Heart left ventricle (tissue), 16 donors: ENCODE data around the gene PDGFC. TPM values are rescaled to one million over a fixed set of nuclear protein-coding genes. Genes with fewer than 3 reads are reported as not detected.

Experiments
- ATAC-seq, 4 donors: fragments of 200-7000 bp; cut with Tn5 transposase; one replicate each; pipeline ENCODE4 v1.9.1; 2020 to 2022; ENCODE audit warnings: moderate library complexity in 4 of 4, mild to moderate bottlenecking in 3 of 4, moderate number of reproducible peaks in 1 of 4
- DNase-seq, 5 donors: peaks; one replicate each; pipeline ENCODE4 v3.0.0-alpha.2; 2020
- H3K27ac ChIP-seq, 12 donors: fragments of 200-600 bp; sonication (generic) in 4 of 12; one replicate each; pipeline versions ENCODE4 v1.5.0 to v1.8.0; 2016 to 2022; ENCODE audit warnings: mild to moderate bottlenecking in 2 of 12
- H3K27me3 ChIP-seq, 9 donors: fragments of 200-600 bp; sonication (generic) in 2 of 9; one replicate each; pipeline versions ENCODE4 v1.5.1 to v1.8.0; 2016 to 2022; ENCODE audit warnings: mild to moderate bottlenecking in 3 of 9
- H3K36me3 ChIP-seq, 9 donors: fragments of 200-600 bp; sonication (generic) in 2 of 9; one replicate each; pipeline versions ENCODE4 v1.5.0 to v1.8.0; 2018 to 2022; ENCODE audit warnings: mild to moderate bottlenecking in 2 of 9
- H3K4me1 ChIP-seq, 12 donors: fragments of 200-600 bp; sonication (generic) in 4 of 12; one replicate each; pipeline versions ENCODE4 v1.5.0 to v1.8.0; 2016 to 2022; ENCODE audit warnings: mild to moderate bottlenecking in 3 of 12
- H3K4me3 ChIP-seq, 12 donors: fragments of 200-600 bp; sonication (generic) in 4 of 12; one replicate each; pipeline versions ENCODE4 v1.5.0 to v1.8.0; 2017 to 2022; ENCODE audit warnings: mild to moderate bottlenecking in 9 of 12, moderate library complexity in 4 of 12
- H3K9me3 ChIP-seq, 12 donors: fragments of 200-600 bp; sonication (generic) in 4 of 12; one replicate each; pipeline versions ENCODE4 v1.5.0 to v1.8.0; 2016 to 2022; ENCODE audit warnings: mild to moderate bottlenecking in 1 of 12
- POLR2A ChIP-seq, 2 donors: fragments of 450-650 bp; IDR thresholded peaks; one replicate each; pipeline ENCODE4 v1.6.1; 2017; ENCODE audit warnings: antibody characterized with exemption in 2 of 2, mild to moderate bottlenecking in 2 of 2, moderate library complexity in 2 of 2
- WGBS, 4 donors: extraction: QIAGEN DNeasy Blood & Tissue Kit in 2 of 4; methylation state at CpG; one replicate each; pipeline versions ENCODE4 v1.1.5 to v1.1.7; 2013 to 2018; 5-methylcytosine and 5-hydroxymethylcytosine counted together
- intact Hi-C, 10 donors: fragments of 100-400 bp; cut with DNase I; formaldehyde crosslinking; loops; one replicate each; pipeline versions ENCODE4 v1.11.1 to v1.14.2; 2022
- polyA plus RNA-seq, 2 donors: library from polyadenylated mRNA; stranded (reverse); fragments of 200-250 nt; gene quantifications; one replicate each; pipeline ENCODE4 v1.2.3, GENCODE V29; 2013
- total RNA-seq, 9 donors: library from RNA; depleted of rRNA in 2 of 9; stranded (reverse); fragments of >200 nt in 2 of 9; fragmentation: NEBNext Ultra II Directional in 3 of 9; extraction: Animal tissue kit (Norgen Biotek cat#: 25700) in 3 of 9; gene quantifications; one replicate each; pipeline versions ENCODE4 v1.1.0 to v1.2.4, GENCODE V29; 2016 to 2023
- TF ChIP-seq, protein P1 (sequence below), 12 donors: fragments of 200-600 bp; sonication (generic) in 4 of 12; IDR thresholded peaks; one replicate each; pipeline versions ENCODE4 v1.5.0 to v1.8.0; 2018 to 2022; ENCODE audit warnings: antibody characterized with exemption in 12 of 12, mild to moderate bottlenecking in 5 of 12
- donor health status: ischemic (EF 13 %, LVEDD 7.1; RV severe dilation, severe dysfunction).
- donor health status: healthy with polysubstance abuse.
- donor health status: DM: no; HTN: yes; CAD: no.
- donor health status: DM: no; HTN: no; CAD: no.
- donor health status: ischemic (EF 25% LVEDD 6.9; RV normal size, moderate dysfunction).
- donor health status: ischemic (EF 25% LVEDD 5.7; RV mildly dilated, moderate dysfunction).
- donor health status: healthy.
- donor health status: DM: yes; HTN: yes; CAD: no.
- donor health status: ischemic (EF 35%, LVEDD 5.7; RV mildly dilated, moderate dysfunction).
- donor health status: nonischemic (EF 11% LVEDD 7.7; RV severe dilation, severe dysfunction).
- donor health status: DM: yes; HTN: yes; CAD: no.
- donor health status: PGD.
- donor health status: ischemic (EF 29% LVEDD 5.4; RV normal size, mild dysfunction).
- donor health status: nonischemic (EF 23%, LVEDD 6.1; RV moderate dilation, normal function).

PDGFC gene
- total and polyA plus RNA-seq, 11 donors = 2.5 to 29.6 (median 12.2) TPM

DNA sequence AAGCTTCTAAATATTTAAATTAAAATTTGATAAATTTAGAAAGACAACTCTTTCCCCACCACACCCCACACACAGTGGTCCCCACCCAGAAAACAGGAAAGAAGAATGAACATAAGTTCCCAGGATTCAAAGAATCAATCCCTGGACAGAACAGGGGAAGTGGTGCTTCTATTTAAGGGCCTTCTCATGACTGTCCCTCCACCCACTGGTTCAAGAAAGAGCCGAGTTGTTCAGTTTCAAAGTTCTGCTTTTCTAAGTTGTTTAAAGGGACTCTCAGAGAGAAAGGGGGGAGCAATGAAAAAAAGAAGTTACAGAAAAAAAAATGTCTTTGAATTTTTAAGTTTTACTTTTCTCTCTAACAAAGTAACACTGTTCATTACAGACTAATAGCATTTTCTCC is 195.8 kb downstream of the PDGFC start:
- DNase-seq (peak in 1 of 5 donors; percentile 15), ATAC-seq (peak; percentile 32 to 75 (median 50))
- H3K4me3 ChIP-seq = no peak overlapping the region
- no peaks in the 10 kb centered on the region for H3K36me3 ChIP-seq
- H3K27ac ChIP-seq = peak overlapping the region in 1 of 12 donors; percentile 43
- 24 to 46% (median 38%) methylated on average over 1 of the region's 1 CpG for WGBS, 4 donors
- TF ChIP-seq POLR2A (IDR thresholded peaks at IDR 0.05) = no peak
- TF ChIP-seq, protein P1, sequence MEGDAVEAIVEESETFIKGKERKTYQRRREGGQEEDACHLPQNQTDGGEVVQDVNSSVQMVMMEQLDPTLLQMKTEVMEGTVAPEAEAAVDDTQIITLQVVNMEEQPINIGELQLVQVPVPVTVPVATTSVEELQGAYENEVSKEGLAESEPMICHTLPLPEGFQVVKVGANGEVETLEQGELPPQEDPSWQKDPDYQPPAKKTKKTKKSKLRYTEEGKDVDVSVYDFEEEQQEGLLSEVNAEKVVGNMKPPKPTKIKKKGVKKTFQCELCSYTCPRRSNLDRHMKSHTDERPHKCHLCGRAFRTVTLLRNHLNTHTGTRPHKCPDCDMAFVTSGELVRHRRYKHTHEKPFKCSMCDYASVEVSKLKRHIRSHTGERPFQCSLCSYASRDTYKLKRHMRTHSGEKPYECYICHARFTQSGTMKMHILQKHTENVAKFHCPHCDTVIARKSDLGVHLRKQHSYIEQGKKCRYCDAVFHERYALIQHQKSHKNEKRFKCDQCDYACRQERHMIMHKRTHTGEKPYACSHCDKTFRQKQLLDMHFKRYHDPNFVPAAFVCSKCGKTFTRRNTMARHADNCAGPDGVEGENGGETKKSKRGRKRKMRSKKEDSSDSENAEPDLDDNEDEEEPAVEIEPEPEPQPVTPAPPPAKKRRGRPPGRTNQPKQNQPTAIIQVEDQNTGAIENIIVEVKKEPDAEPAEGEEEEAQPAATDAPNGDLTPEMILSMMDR (IDR thresholded peaks at IDR 0.05) = no peak
- no peaks in the 10 kb centered on the region for H3K27me3 ChIP-seq
- peaks cover 0 to 75% (median 17%) of the 10 kb centered on the region in 12 donors for H3K4me1 ChIP-seq
- intact Hi-C loops = loop anchor here in 1 of 10 donors (10.0 kb wide), 1 partner anchor 189 kb away; no protein-coding TSS in a partner anchor
- H3K9me3 ChIP-seq = no peaks in the 10 kb centered on the region

- ATAC-seq (peak in 2 of 4 donors; percentile 65 to 86), DNase-seq (peak in 2 of 5 donors; percentile 20 to 28)
- H3K4me1 ChIP-seq = peaks cover 0 to 85% (median 20%) of the 10 kb centered on the region in 12 donors
- no peaks in the 10 kb centered on the region for H3K36me3 ChIP-seq
- WGBS, 4 donors = 63 to 76% (median 66%) methylated on average over 4 of the region's 4 CpGs
- H3K27me3 ChIP-seq = no peaks in the 10 kb centered on the region
- H3K4me3 ChIP-seq = no peak overlapping the region
- intact Hi-C loops = loop anchor here in 1 of 10 donors (10.0 kb wide), 1 partner anchor 190 kb away; no protein-coding TSS in a partner anchor
- TF ChIP-seq, protein P1 (IDR thresholded peaks at IDR 0.05) = no peak
- no peak for TF ChIP-seq POLR2A (IDR thresholded peaks at IDR 0.05)
- no peaks in the 10 kb centered on the region for H3K9me3 ChIP-seq
- no peak overlapping the region for H3K27ac ChIP-seq
These were observed 197.2 kb downstream of the PDGFC start for GRCh38 chr4:156774422-156774821.

GRCh38 chr4:156773648-156774357 is 197.8 kb downstream of the PDGFC start:
- intact Hi-C loops = loop anchor here in 1 of 10 donors (10.0 kb wide), 1 partner anchor 191 kb away; no protein-coding TSS in a partner anchor
- ATAC-seq = no peak
- Histone ChIP-seq H3K9me3 (no peaks in the 10 kb centered on the region), H3K27ac (no peak overlapping the region), H3K36me3 (no peaks in the 10 kb centered on the region), H3K4me3 (no peak overlapping the region), H3K4me1 (peaks cover 0 to 81% (median 20%) of the 10 kb centered on the region in 12 donors), H3K27me3 (no peaks in the 10 kb centered on the region)
- no peak for TF ChIP-seq POLR2A (IDR thresholded peaks at IDR 0.05)
- TF ChIP-seq, protein P1 (IDR thresholded peaks at IDR 0.05) = no peak
- 73 to 80% (median 79%) methylated on average over 4 of the region's 4 CpGs for WGBS, 4 donors
- DNase-seq = no peak

GRCh38 chr4:156771171-156771837 is 200.3 kb downstream of the PDGFC start:
- intact Hi-C loops = loop anchor here in 1 of 10 donors (10.0 kb wide), 1 partner anchor 193 kb away; no protein-coding TSS in a partner anchor
- DNase-seq (no peak), ATAC-seq (peak in 3 of 4 donors; percentile 20 to 67 (median 32))
- Histone ChIP-seq H3K4me1 (peaks cover 0 to 61% (median 20%) of the 10 kb centered on the region in 12 donors), H3K4me3 (peak overlapping the region in 8 of 12 donors; percentile 1 to 35 (median 4)), H3K36me3 (no peaks in the 10 kb centered on the region), H3K9me3 (no peaks in the 10 kb centered on the region), H3K27ac (peak overlapping the region in 5 of 12 donors; percentile 5 to 58 (median 22)), H3K27me3 (no peaks in the 10 kb centered on the region)
- TF ChIP-seq POLR2A (IDR thresholded peaks at IDR 0.05) = no peak
- TF ChIP-seq, protein P1 (IDR thresholded peaks at IDR 0.05) = no peak
- WGBS, 4 donors = 25 to 44% (median 31%) methylated on average over 6 of the region's 6 CpGs
